HepG2 (cell line): ENCODE measurements around the gene ACOT8. TPM values are rescaled to one million over a fixed set of nuclear protein-coding genes. Genes with fewer than 3 reads are reported as not detected.

Experiments
- ETV5 ChIP-seq: IDR thresholded peaks from 2 replicates; pipeline ENCODE4 v1.6.1; 2018; ENCODE audit warnings: missing biosample characterization, missing genetic modification reagents, inconsistent platforms, borderline replicate concordance
- FOXC1 ChIP-seq: sonication (generic); formaldehyde crosslinking; IDR thresholded peaks from 2 replicates; pipeline ENCODE4 v1.8.0; 2022; ENCODE audit warnings: mild to moderate bottlenecking, missing genetic modification reagents, borderline replicate concordance
- HNRNPK ChIP-seq: fragments of 200-400 bp; formaldehyde crosslinking; IDR thresholded peaks from 2 replicates; pipeline ENCODE4 v1.6.1; 2018; ENCODE audit warnings: low read length, low read depth, moderate library complexity, mild to moderate bottlenecking; ENCODE audit not compliant: poor library complexity, severe bottlenecking
- KDM1A ChIP-seq: IDR thresholded peaks from 2 replicates; pipeline ENCODE4 v1.6.1; 2016; ENCODE audit warnings: missing compliant biosample characterization
- KDM2A ChIP-seq: sonication (generic); formaldehyde crosslinking; IDR thresholded peaks from 2 replicates; pipeline ENCODE4 v1.4.0; 2020; ENCODE audit warnings: low read depth, missing genetic modification reagents, borderline replicate concordance
- MATR3 ChIP-seq: sonication (generic); formaldehyde crosslinking; IDR thresholded peaks from 2 replicates; pipeline ENCODE4 v1.4.0; 2020; ENCODE audit warnings: missing genetic modification reagents
- MED8 ChIP-seq: sonication (generic); formaldehyde crosslinking; IDR thresholded peaks from 2 replicates; pipeline ENCODE4 v1.8.1; 2023; ENCODE audit warnings: mild to moderate bottlenecking, missing genetic modification reagents; ENCODE audit not compliant: insufficient replicate concordance
- MIER3 ChIP-seq: IDR thresholded peaks from 2 replicates; pipeline ENCODE4 v1.6.1; 2016; ENCODE audit warnings: missing compliant biosample characterization, borderline replicate concordance
- SNAPC2 ChIP-seq: sonication (generic); formaldehyde crosslinking; IDR thresholded peaks from 2 replicates; pipeline ENCODE4 v1.8.1; 2022; ENCODE audit warnings: mild to moderate bottlenecking, missing genetic modification reagents
- SP2 ChIP-seq: sonication (generic); formaldehyde crosslinking; IDR thresholded peaks from 2 replicates; pipeline ENCODE4 v1.5.1; 2020; ENCODE audit warnings: mild to moderate bottlenecking, missing genetic modification reagents
- TBX3 ChIP-seq: fragments of 450-650 bp; IDR thresholded peaks from 2 replicates; pipeline ENCODE4 v1.6.1; 2017; ENCODE audit warnings: antibody characterized with exemption, mild to moderate bottlenecking, inconsistent platforms, borderline replicate concordance
- TGIF2 ChIP-seq: IDR thresholded peaks from 2 replicates; pipeline ENCODE4 v1.6.1; 2016; ENCODE audit warnings: control low read depth, missing compliant biosample characterization
- TMF1 ChIP-seq: sonication (generic); formaldehyde crosslinking; IDR thresholded peaks from 2 replicates; pipeline ENCODE4 v1.8.1; 2022; ENCODE audit warnings: low read depth, missing genetic modification reagents
- ZFP36L2 ChIP-seq: sonication (generic); formaldehyde crosslinking; IDR thresholded peaks from 2 replicates; pipeline ENCODE4 v1.4.0; 2020; ENCODE audit warnings: missing genetic modification reagents
- ZNF326 ChIP-seq: sonication (generic); formaldehyde crosslinking; IDR thresholded peaks from 2 replicates; pipeline ENCODE4 v1.4.0; 2020; ENCODE audit warnings: missing genetic modification reagents, borderline replicate concordance
- ZNF550 ChIP-seq: sonication (generic); formaldehyde crosslinking; IDR thresholded peaks from 2 replicates; pipeline ENCODE4 v1.4.0; 2020; ENCODE audit warnings: mild to moderate bottlenecking, missing genetic modification reagents, borderline replicate concordance
- ZNF891 ChIP-seq: sonication (generic); formaldehyde crosslinking; IDR thresholded peaks from 2 replicates; pipeline ENCODE4 v1.5.0; 2020; ENCODE audit warnings: mild to moderate bottlenecking, missing genetic modification reagents
- polyA plus RNA-seq, 8 experiments: library from polyadenylated mRNA; depleted of rRNA in 3 of 8; stranded (reverse) in 7 of 8; unstranded in 1 of 8; fragments of >200 nt; fragmentation: Illumina TruSeq in 4 of 8; extraction: Trizol in 4 of 8; gene quantifications; 2 replicates each; pipeline versions ENCODE4 v1.2.1 to v1.2.3, GENCODE V29; 2011 to 2016; ENCODE audit warnings: low read depth in 4 of 8, missing spikeins in 1 of 8, mixed read lengths in 1 of 8; ENCODE audit not compliant: insufficient read depth in 1 of 8
- total RNA-seq, 5 experiments: library from RNA; depleted of rRNA; stranded (reverse); fragments of >200 nt; fragmentation: Illumina TruSeq; extraction: Trizol; gene quantifications; 2 replicates each; pipeline ENCODE4 v1.2.3, GENCODE V29; 2016; ENCODE audit warnings: low read depth in 1 of 5
- TF ChIP-seq, protein P1 (sequence below): sonication (generic); formaldehyde crosslinking; IDR thresholded peaks from 2 replicates; pipeline ENCODE4 v1.5.1; 2020; ENCODE audit warnings: missing genetic modification reagents, mild to moderate bottlenecking, borderline replicate concordance
- TF ChIP-seq, protein P2 (sequence below): sonication (generic); formaldehyde crosslinking; IDR thresholded peaks from 2 replicates; pipeline ENCODE4 v1.4.0; 2020; ENCODE audit warnings: missing genetic modification reagents
- TF ChIP-seq, protein P3 (sequence below): sonication (generic); formaldehyde crosslinking; IDR thresholded peaks from 2 replicates; pipeline ENCODE4 v1.4.0; 2020; ENCODE audit warnings: mild to moderate bottlenecking, low read depth, missing genetic modification reagents
- TF ChIP-seq, protein P4 (sequence below): IDR thresholded peaks from 2 replicates; pipeline ENCODE4 v1.6.1; 2016; ENCODE audit warnings: mild to moderate bottlenecking, missing biosample characterization, missing genetic modification reagents

ACOT8 gene
- total and polyA plus RNA-seq, 2 of the 13 experiments (the other 11 are each of a cell fraction or from before 2014, with no cell fraction given), result 31.4 to 45.5 TPM

DNA sequence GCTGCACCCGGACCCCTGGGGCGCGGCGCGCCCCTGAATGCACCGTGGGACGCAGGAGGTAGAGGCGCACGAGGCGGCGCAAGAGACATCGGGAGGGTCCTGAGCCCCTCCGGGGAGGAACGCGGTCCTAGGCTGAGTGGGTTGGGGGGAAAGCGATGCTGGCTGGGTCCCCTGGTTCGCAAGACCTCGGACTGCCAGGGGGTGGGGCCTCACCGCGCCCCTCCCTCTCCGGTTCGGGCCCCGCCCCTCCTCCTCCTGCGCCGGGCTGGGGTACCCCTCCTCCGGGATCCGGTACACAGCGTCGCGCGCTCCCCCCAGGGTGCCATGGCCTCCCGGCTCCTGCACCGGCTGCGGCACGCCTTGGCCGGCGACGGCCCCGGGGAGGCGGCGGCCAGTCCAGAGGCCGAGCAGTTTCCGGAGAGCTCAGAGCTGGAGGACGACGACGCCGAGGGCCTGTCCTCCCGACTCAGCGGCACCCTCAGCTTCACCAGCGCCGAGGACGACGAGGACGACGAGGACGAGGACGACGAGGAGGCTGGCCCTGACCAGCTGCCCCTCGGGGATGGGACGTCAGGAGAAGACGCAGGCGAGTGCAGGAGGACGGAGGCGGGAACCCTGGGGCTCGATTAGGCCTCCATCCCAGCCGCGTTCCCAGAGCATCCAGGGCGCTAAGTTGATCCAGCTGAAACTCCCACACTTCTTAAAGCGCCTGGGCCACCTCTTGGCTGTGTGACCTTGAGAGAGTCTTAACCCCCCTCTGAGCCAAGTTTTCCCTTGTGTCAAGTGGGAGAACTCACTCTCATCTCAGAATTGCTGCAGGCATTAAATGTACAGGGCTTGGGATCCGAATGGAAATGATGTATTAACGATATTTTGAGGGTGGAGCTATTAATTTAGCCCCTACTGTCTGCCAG is 23.1 kb downstream of the ACOT8 start (continued):
- TF ChIP-seq HNRNPK (peak; percentile 29), MIER3 (peak; percentile 37; the same call in 1 of the 2 replicates), SNAPC2 (CRISPR knock-in tag) (0 out of 2 replicates have a peak, but pooled peaks have one; percentile 16), ETV5 (CRISPR knock-in tag) (peak; percentile 75), KDM1A (CRISPR knock-in tag) (peak; percentile 85), SP2 (CRISPR knock-in tag) (peak; percentile 60), ZNF891 (CRISPR knock-in tag) (peak; percentile 43), ZNF326 (CRISPR knock-in tag) (no peak), MATR3 (0 out of 2 replicates have a peak, but pooled peaks have one; percentile 48), TMF1 (CRISPR knock-in tag) (peak; percentile 61; the same call in 1 of the 2 replicates), MED8 (CRISPR knock-in tag) (peak; percentile 83), TBX3 (peak; percentile 12; the same call in 1 of the 2 replicates), FOXC1 (CRISPR knock-in tag) (peak; percentile 73; the same call in 1 of the 2 replicates), KDM2A (peak; percentile 80), TGIF2 (CRISPR knock-in tag) (0 out of 2 replicates have a peak, but pooled peaks have one; percentile 13), ZNF550 (CRISPR knock-in tag) (no peak), ZFP36L2 (CRISPR knock-in tag) (peak; percentile 93; the same call in 1 of the 2 replicates)
- TF ChIP-seq, protein P1, sequence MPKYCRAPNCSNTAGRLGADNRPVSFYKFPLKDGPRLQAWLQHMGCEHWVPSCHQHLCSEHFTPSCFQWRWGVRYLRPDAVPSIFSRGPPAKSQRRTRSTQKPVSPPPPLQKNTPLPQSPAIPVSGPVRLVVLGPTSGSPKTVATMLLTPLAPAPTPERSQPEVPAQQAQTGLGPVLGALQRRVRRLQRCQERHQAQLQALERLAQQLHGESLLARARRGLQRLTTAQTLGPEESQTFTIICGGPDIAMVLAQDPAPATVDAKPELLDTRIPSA (CRISPR knock-in tag), result peak; percentile 94; the same call in 1 of the 2 replicates
- TF ChIP-seq, protein P2, sequence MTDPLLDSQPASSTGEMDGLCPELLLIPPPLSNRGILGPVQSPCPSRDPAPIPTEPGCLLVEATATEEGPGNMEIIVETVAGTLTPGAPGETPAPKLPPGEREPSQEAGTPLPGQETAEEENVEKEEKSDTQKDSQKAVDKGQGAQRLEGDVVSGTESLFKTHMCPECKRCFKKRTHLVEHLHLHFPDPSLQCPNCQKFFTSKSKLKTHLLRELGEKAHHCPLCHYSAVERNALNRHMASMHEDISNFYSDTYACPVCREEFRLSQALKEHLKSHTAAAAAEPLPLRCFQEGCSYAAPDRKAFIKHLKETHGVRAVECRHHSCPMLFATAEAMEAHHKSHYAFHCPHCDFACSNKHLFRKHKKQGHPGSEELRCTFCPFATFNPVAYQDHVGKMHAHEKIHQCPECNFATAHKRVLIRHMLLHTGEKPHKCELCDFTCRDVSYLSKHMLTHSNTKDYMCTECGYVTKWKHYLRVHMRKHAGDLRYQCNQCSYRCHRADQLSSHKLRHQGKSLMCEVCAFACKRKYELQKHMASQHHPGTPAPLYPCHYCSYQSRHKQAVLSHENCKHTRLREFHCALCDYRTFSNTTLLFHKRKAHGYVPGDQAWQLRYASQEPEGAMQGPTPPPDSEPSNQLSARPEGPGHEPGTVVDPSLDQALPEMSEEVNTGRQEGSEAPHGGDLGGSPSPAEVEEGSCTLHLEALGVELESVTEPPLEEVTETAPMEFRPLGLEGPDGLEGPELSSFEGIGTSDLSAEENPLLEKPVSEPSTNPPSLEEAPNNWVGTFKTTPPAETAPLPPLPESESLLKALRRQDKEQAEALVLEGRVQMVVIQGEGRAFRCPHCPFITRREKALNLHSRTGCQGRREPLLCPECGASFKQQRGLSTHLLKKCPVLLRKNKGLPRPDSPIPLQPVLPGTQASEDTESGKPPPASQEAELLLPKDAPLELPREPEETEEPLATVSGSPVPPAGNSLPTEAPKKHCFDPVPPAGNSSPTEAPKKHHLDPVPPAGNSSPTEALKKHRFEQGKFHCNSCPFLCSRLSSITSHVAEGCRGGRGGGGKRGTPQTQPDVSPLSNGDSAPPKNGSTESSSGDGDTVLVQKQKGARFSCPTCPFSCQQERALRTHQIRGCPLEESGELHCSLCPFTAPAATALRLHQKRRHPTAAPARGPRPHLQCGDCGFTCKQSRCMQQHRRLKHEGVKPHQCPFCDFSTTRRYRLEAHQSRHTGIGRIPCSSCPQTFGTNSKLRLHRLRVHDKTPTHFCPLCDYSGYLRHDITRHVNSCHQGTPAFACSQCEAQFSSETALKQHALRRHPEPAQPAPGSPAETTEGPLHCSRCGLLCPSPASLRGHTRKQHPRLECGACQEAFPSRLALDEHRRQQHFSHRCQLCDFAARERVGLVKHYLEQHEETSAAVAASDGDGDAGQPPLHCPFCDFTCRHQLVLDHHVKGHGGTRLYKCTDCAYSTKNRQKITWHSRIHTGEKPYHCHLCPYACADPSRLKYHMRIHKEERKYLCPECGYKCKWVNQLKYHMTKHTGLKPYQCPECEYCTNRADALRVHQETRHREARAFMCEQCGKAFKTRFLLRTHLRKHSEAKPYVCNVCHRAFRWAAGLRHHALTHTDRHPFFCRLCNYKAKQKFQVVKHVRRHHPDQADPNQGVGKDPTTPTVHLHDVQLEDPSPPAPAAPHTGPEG (CRISPR knock-in tag), result peak; percentile 64
- TF ChIP-seq, protein P3, sequence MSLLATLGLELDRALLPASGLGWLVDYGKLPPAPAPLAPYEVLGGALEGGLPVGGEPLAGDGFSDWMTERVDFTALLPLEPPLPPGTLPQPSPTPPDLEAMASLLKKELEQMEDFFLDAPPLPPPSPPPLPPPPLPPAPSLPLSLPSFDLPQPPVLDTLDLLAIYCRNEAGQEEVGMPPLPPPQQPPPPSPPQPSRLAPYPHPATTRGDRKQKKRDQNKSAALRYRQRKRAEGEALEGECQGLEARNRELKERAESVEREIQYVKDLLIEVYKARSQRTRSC (CRISPR knock-in tag), result 0 out of 2 replicates have a peak, but pooled peaks have one; percentile 62
- TF ChIP-seq, protein P4, sequence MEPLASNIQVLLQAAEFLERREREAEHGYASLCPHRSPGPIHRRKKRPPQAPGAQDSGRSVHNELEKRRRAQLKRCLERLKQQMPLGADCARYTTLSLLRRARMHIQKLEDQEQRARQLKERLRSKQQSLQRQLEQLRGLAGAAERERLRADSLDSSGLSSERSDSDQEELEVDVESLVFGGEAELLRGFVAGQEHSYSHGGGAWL (CRISPR knock-in tag), result peak; percentile 81; the same call in 1 of the 2 replicates
